ENCODE results near the gene MTA3. TPM values are rescaled to one million over a fixed set of nuclear protein-coding genes. Genes with fewer than 3 reads are reported as not detected.
A peak's percentile ranks its signal among the peaks of the same experiment; 100 is the strongest.

MTA3 gene
- total RNA-seq, 2 experiments from 2014 or later, result 20.9 to 21.5 TPM

GRCh38 chr2:42673989-42674579, 105.7 kb downstream of the MTA3 start:
- ChIA-PET POLR2A (no interaction called here), CTCF (no interaction called here)
- Mint-ChIP-seq H3K27me3 (no peaks in the 10 kb centered on the region), H3K27ac (no peak overlapping the region), H3K9me3 (no peaks in the 10 kb centered on the region), H3K36me3 (ENCODE audit: low read depth) (peaks cover 5% of the 10 kb centered on the region), H3K4me3 (no peak overlapping the region), H3K4me1 (peaks cover 4% of the 10 kb centered on the region)
- DNase-seq, result no peak

GRCh38 chr2:42675815-42676214, 107.4 kb downstream of the MTA3 start:
- H3K27me3 Mint-ChIP-seq, result no peaks in the 10 kb centered on the region
- ChIA-PET CTCF (interaction anchor here (0.5 to 1.8 kb wide), 2 partner anchors 12 to 173 kb away, joined by 3 to 10 read pairs; no protein-coding TSS in a partner anchor), POLR2A (no interaction called here)
- no peak overlapping the region for H3K27ac Mint-ChIP-seq
- no peak overlapping the region for H3K4me3 Mint-ChIP-seq
- H3K36me3 Mint-ChIP-seq (ENCODE audit: low read depth), result peaks cover 5% of the 10 kb centered on the region
- no peak for DNase-seq
- no peaks in the 10 kb centered on the region for H3K9me3 Mint-ChIP-seq
- H3K4me1 Mint-ChIP-seq, result no peaks in the 10 kb centered on the region

GRCh38 chr2:42685303-42685702, 116.9 kb downstream of the MTA3 start:
- ChIA-PET POLR2A (no interaction called here), CTCF (no interaction called here)
- no peak for DNase-seq
- Mint-ChIP-seq H3K27ac (no peak overlapping the region), H3K27me3 (no peaks in the 10 kb centered on the region), H3K4me1 (no peaks in the 10 kb centered on the region), H3K9me3 (no peaks in the 10 kb centered on the region), H3K36me3 (ENCODE audit: low read depth) (peaks cover 8% of the 10 kb centered on the region), H3K4me3 (no peak overlapping the region)

GRCh38 chr2:42693013-42693615, 124.7 kb downstream of the MTA3 start:
- DNase-seq, result peak; percentile 49
- ChIA-PET CTCF (no interaction called here), POLR2A (interaction anchor here (1.2 kb wide), 1 partner anchor 117 kb away, joined by 3 read pairs; no protein-coding TSS in a partner anchor)
- Mint-ChIP-seq H3K27ac (peak overlapping the region; percentile 78), H3K9me3 (no peaks in the 10 kb centered on the region), H3K4me3 (no peak overlapping the region), H3K4me1 (peaks cover 17% of the 10 kb centered on the region), H3K27me3 (no peaks in the 10 kb centered on the region), H3K36me3 (ENCODE audit: low read depth) (peaks cover 10% of the 10 kb centered on the region)

- peak overlapping the region; percentile 78 for H3K27ac Mint-ChIP-seq
- H3K4me3 Mint-ChIP-seq, result no peak overlapping the region
- H3K4me1 Mint-ChIP-seq, result peaks cover 17% of the 10 kb centered on the region
- H3K36me3 Mint-ChIP-seq (ENCODE audit: low read depth), result peaks cover 10% of the 10 kb centered on the region
- DNase-seq, result no peak
- H3K27me3 Mint-ChIP-seq, result no peaks in the 10 kb centered on the region
- CTCF ChIA-PET, result no interaction called here
- POLR2A ChIA-PET, result interaction anchor here (0.5 to 1.2 kb wide), 2 partner anchors 13 to 116 kb away, joined by 3 read pairs; no protein-coding TSS in a partner anchor
- no peaks in the 10 kb centered on the region for H3K9me3 Mint-ChIP-seq
Observed at GRCh38 chr2:42693688-42694479, 125.5 kb downstream of the MTA3 start.

- no peak overlapping the region for H3K27ac Mint-ChIP-seq
- no peaks in the 10 kb centered on the region for H3K27me3 Mint-ChIP-seq
- H3K4me3 Mint-ChIP-seq, result no peak overlapping the region
- ChIA-PET POLR2A (no interaction called here), CTCF (interaction anchor here (0.6 kb wide), 1 partner anchor 28 kb away, joined by 4 read pairs; no protein-coding TSS in a partner anchor)
- H3K4me1 Mint-ChIP-seq, result peaks cover 17% of the 10 kb centered on the region
- no peak for DNase-seq
- peaks cover under 1% of the 10 kb centered on the region for H3K36me3 Mint-ChIP-seq (ENCODE audit: low read depth)
- H3K9me3 Mint-ChIP-seq, result no peaks in the 10 kb centered on the region
Observed at GRCh38 chr2:42696987-42697386, 128.6 kb downstream of the MTA3 start.

- H3K27ac Mint-ChIP-seq, result no peak overlapping the region
- no peaks in the 10 kb centered on the region for H3K27me3 Mint-ChIP-seq
- POLR2A ChIA-PET, result no interaction called here
- peaks cover 2% of the 10 kb centered on the region for H3K4me1 Mint-ChIP-seq
- CTCF ChIA-PET, result no interaction called here
- DNase-seq, result no peak
- H3K36me3 Mint-ChIP-seq (ENCODE audit: low read depth), result no peaks in the 10 kb centered on the region
- H3K4me3 Mint-ChIP-seq, result no peak overlapping the region
- H3K9me3 Mint-ChIP-seq, result no peaks in the 10 kb centered on the region
Observed at GRCh38 chr2:42698940-42699339, 130.5 kb downstream of the MTA3 start.

DNA sequence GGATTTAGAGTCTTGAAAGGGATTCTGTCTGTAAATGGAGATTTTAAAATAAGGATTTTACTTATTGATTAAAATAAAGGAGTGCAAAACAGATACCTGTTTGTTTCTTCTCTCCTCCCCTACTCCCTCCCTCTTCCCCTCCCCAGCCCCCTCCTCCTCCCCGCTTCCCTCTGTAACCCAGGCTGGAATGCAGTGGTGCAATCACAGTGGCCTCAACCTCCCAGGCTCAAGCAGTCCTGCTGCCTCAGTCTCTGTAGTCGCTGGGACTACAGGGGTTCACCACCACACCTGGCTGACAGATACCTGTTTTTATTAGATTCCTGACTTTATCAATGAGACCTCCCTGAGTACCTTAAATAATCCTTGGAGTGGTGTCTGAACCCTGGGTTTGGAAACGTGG, 138.4 kb downstream of the MTA3 start:
- H3K27ac Mint-ChIP-seq, result no peak overlapping the region
- no peak for DNase-seq
- peaks cover 7% of the 10 kb centered on the region for H3K36me3 Mint-ChIP-seq (ENCODE audit: low read depth)
- no peaks in the 10 kb centered on the region for H3K27me3 Mint-ChIP-seq
- no peaks in the 10 kb centered on the region for H3K9me3 Mint-ChIP-seq
- no peak overlapping the region for H3K4me3 Mint-ChIP-seq
- H3K4me1 Mint-ChIP-seq, result no peaks in the 10 kb centered on the region
- ChIA-PET POLR2A (no interaction called here), CTCF (interaction anchor here (0.7 kb wide), 1 partner anchor 314 kb away, joined by 3 read pairs; no protein-coding TSS in a partner anchor)

GRCh38 chr2:42708179-42708578, 139.7 kb downstream of the MTA3 start:
- ChIA-PET CTCF (no interaction called here), POLR2A (no interaction called here)
- H3K36me3 Mint-ChIP-seq (ENCODE audit: low read depth), result peaks cover 7% of the 10 kb centered on the region
- no peak for DNase-seq
- no peak overlapping the region for H3K4me3 Mint-ChIP-seq
- H3K27ac Mint-ChIP-seq, result no peak overlapping the region
- H3K27me3 Mint-ChIP-seq, result no peaks in the 10 kb centered on the region
- no peaks in the 10 kb centered on the region for H3K4me1 Mint-ChIP-seq
- no peaks in the 10 kb centered on the region for H3K9me3 Mint-ChIP-seq

DNA sequence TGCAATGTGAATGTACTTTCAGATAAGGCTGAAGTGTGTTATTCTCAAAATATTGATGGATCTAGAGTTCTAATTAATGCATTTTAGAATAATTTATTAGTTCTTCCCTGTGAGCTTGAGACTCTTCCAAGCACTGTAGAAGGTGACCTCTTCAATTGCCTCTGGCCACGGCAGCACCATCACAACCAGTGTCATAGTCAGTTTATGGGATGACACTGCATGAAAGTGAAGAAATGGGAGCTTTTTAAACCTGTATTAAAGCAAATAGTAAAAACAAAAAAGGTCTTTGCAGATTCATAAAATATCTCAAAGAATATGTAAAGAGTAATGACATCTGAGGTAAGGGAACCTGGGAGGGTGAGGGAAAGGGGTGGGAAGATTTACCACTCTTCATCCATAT, 143.5 kb downstream of the MTA3 start:
- DNase-seq, result no peak
- no peaks in the 10 kb centered on the region for H3K27me3 Mint-ChIP-seq
- no peak overlapping the region for H3K27ac Mint-ChIP-seq
- CTCF ChIA-PET, result no interaction called here
- POLR2A ChIA-PET, result no interaction called here
- no peaks in the 10 kb centered on the region for H3K4me1 Mint-ChIP-seq
- H3K4me3 Mint-ChIP-seq, result no peak overlapping the region
- H3K36me3 Mint-ChIP-seq (ENCODE audit: low read depth), result peaks cover 7% of the 10 kb centered on the region
- no peaks in the 10 kb centered on the region for H3K9me3 Mint-ChIP-seq

DNA sequence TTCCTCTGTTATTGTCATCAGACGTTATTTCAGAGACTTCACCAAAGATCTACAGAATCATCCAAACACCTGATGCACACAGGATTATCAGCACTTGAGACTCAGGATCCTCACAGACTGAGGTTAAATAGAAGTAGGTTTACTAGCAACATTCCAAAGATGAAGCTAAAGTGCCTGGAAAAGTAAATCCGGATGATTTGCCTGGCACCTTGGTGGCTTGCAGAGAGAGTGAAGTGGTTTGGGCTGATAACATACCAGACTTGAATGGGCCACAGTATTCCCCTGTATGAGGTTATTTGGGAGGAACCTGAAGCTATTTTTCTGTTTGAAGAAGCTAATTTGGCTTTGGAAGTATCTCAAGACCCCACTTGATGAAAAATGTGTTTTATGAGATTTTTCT, 144.5 kb downstream of the MTA3 start:
- Mint-ChIP-seq H3K27ac (no peak overlapping the region), H3K4me3 (no peak overlapping the region), H3K9me3 (no peaks in the 10 kb centered on the region), H3K4me1 (no peaks in the 10 kb centered on the region), H3K27me3 (no peaks in the 10 kb centered on the region), H3K36me3 (ENCODE audit: low read depth) (peaks cover 7% of the 10 kb centered on the region)
- ChIA-PET POLR2A (no interaction called here), CTCF (no interaction called here)
- DNase-seq, result no peak

GRCh38 chr2:42713920-42714319, 145.5 kb downstream of the MTA3 start:
- ChIA-PET CTCF (no interaction called here), POLR2A (no interaction called here)
- no peaks in the 10 kb centered on the region for H3K4me1 Mint-ChIP-seq
- peaks cover 4% of the 10 kb centered on the region for H3K36me3 Mint-ChIP-seq (ENCODE audit: low read depth)
- H3K4me3 Mint-ChIP-seq, result no peak overlapping the region
- no peak overlapping the region for H3K27ac Mint-ChIP-seq
- no peaks in the 10 kb centered on the region for H3K27me3 Mint-ChIP-seq
- no peaks in the 10 kb centered on the region for H3K9me3 Mint-ChIP-seq
- no peak for DNase-seq

- CTCF ChIA-PET, result no interaction called here
Observed at GRCh38 chr2:42714686-42715085, 146.3 kb downstream of the MTA3 start.

More at GRCh38 chr2:42714686-42715085, 146.3 kb downstream of the MTA3 start:
- H3K36me3 Mint-ChIP-seq (ENCODE audit: low read depth), result no peaks in the 10 kb centered on the region
- H3K9me3 Mint-ChIP-seq, result no peaks in the 10 kb centered on the region
- POLR2A ChIA-PET, result no interaction called here
- no peaks in the 10 kb centered on the region for H3K27me3 Mint-ChIP-seq
- H3K27ac Mint-ChIP-seq, result no peak overlapping the region
- DNase-seq, result no peak
- no peak overlapping the region for H3K4me3 Mint-ChIP-seq
- H3K4me1 Mint-ChIP-seq, result no peaks in the 10 kb centered on the region
